ENCODE results near the gene CORO2A. TPM values are rescaled to one million over a fixed set of nuclear protein-coding genes. Genes with fewer than 3 reads are reported as not detected.

CORO2A gene
- total and polyA plus RNA-seq, 11 donors: 0.09 to 2.2 (median 0.22) TPM

DNA sequence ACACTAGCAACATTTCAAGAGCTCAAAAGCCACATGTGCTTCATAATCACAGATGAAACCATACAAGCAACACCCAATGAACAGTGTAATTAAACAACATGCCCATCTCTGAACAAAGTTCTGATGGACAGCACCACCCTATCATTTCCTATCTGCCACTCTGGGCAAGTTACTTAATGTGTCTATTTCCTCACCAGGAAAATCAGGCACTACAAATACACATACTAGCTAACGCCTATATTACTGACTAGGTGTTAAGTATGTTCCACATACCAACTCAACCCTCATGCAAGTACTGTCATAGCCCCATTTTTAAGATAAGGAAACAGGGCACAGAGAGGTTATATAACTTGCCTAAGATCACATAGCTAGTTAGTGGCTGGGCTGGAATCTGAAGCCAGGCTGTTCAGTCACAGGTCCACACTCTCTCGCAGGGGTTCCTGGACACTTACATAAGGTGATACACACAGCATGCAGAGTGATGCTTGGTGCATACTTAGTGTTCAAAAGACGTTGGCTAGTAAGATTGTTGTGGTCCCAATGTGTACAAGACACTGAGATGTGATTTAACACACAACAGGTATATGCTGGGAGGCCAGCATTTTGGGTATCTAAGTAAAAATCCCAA lies 24.2 kb downstream of the CORO2A start:
- H3K9me3 ChIP-seq: no peaks in the 10 kb centered on the region
- DNase-seq: no peak
- peak overlapping the region in 1 of 12 donors; percentile 9 for H3K27ac ChIP-seq
- H3K4me1 ChIP-seq: peaks cover 0 to 16% (median 0%) of the 10 kb centered on the region in 12 donors
- ATAC-seq: no peak
- H3K4me3 ChIP-seq: no peak overlapping the region
- TF ChIP-seq, protein P1, sequence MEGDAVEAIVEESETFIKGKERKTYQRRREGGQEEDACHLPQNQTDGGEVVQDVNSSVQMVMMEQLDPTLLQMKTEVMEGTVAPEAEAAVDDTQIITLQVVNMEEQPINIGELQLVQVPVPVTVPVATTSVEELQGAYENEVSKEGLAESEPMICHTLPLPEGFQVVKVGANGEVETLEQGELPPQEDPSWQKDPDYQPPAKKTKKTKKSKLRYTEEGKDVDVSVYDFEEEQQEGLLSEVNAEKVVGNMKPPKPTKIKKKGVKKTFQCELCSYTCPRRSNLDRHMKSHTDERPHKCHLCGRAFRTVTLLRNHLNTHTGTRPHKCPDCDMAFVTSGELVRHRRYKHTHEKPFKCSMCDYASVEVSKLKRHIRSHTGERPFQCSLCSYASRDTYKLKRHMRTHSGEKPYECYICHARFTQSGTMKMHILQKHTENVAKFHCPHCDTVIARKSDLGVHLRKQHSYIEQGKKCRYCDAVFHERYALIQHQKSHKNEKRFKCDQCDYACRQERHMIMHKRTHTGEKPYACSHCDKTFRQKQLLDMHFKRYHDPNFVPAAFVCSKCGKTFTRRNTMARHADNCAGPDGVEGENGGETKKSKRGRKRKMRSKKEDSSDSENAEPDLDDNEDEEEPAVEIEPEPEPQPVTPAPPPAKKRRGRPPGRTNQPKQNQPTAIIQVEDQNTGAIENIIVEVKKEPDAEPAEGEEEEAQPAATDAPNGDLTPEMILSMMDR (IDR thresholded peaks at IDR 0.05): no peak
- TF ChIP-seq POLR2A (IDR thresholded peaks at IDR 0.05): no peak
- 60 to 79% (median 70%) methylated on average over 2 to 3 of the region's 3 CpGs for WGBS, 4 donors
- H3K27me3 ChIP-seq: no peaks in the 10 kb centered on the region
- intact Hi-C loops (cut with DNase I): no loop called here
- H3K36me3 ChIP-seq: no peaks in the 10 kb centered on the region

DNA sequence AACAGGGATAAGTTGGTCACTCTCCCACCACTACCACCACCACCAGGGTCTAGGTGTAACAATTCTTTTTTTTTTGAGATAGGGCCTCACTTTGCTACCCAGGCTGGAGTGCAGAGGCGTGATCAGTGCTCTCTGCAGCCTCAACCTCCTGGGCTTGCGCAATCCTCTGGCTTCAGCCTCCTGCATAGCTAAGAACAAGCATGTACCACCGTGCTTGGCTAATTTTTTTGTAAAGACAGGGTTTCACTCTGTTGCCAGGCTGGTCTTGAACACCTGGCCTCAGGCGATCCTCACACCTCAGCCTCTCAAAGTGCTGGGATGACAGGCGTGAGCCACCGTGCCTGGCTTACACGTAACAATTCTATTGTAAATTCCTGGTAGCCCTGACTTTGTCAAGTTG lies 27.5 kb downstream of the CORO2A start:
- ATAC-seq (no peak), DNase-seq (no peak)
- no peak for TF ChIP-seq POLR2A (IDR thresholded peaks at IDR 0.05)
- TF ChIP-seq, protein P1 (IDR thresholded peaks at IDR 0.05): no peak
- H3K27me3 ChIP-seq: no peaks in the 10 kb centered on the region
- WGBS, 4 donors: 84 to 93% (median 89%) methylated on average over 7 of the region's 7 CpGs
- peaks cover 0 to 16% (median 0%) of the 10 kb centered on the region in 12 donors for H3K4me1 ChIP-seq
- intact Hi-C loops (cut with DNase I): no loop called here
- H3K36me3 ChIP-seq: no peaks in the 10 kb centered on the region
- no peak overlapping the region for H3K27ac ChIP-seq
- no peaks in the 10 kb centered on the region for H3K9me3 ChIP-seq
- no peak overlapping the region for H3K4me3 ChIP-seq

DNA sequence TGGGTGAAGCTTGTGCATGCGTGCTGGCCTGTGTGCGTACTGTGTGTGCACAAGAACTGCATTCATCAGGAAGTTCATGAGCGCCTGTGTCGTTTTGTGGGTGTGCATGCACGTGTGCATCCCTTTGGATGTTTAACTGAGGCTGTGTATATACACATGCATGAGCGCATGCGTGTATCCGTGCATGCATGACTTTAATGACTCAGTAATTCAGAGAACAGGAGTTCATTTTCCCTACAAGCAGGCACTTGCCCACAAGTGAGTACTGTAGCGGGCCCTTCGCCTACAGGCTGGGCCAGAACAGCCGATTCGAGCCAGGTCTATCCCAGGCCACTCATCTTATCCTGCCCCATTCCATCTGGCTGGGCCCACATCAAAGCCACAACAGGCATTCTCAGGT lies 29.8 kb downstream of the CORO2A start:
- intact Hi-C loops (cut with DNase I): no loop called here

DNA sequence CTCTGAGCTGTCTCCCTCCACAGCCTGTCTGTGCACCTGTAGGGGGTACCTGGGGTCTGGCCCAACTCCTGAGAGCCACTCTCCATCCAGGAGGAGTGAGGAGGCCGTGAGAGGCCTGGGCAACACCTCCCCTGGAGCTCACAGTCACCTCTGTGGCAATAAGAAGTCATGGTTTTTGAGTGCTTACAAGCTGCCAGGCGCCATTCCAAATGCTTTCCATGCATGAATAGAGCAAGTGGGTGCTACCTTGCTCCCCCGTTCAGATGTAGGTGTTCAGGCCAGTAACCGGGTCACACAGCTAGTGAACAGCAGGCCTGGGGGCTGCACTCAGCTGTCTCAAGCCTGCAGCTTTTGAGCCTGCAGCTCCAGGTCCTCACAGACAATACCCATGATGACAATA lies 30.6 kb downstream of the CORO2A start:
- ATAC-seq (no peak), DNase-seq (no peak)
- Histone ChIP-seq H3K27ac (no peak overlapping the region), H3K27me3 (no peaks in the 10 kb centered on the region), H3K4me1 (no peaks in the 10 kb centered on the region), H3K9me3 (no peaks in the 10 kb centered on the region), H3K36me3 (no peaks in the 10 kb centered on the region), H3K4me3 (no peak overlapping the region)
- intact Hi-C loops (cut with DNase I): no loop called here
- WGBS, 4 donors: 83 to 96% (median 86%) methylated on average over 4 of the region's 4 CpGs
- TF ChIP-seq, protein P1 (IDR thresholded peaks at IDR 0.05): no peak
- TF ChIP-seq POLR2A (IDR thresholded peaks at IDR 0.05): no peak

More for the DNA sequence above, 29.8 kb downstream of the CORO2A start:
- DNase-seq (no peak), ATAC-seq (no peak)
- no peaks in the 10 kb centered on the region for H3K4me1 ChIP-seq
- WGBS, 4 donors: 93 to 96% (median 94%) methylated on average over 12 of the region's 12 CpGs
- H3K9me3 ChIP-seq: no peaks in the 10 kb centered on the region
- TF ChIP-seq, protein P1 (IDR thresholded peaks at IDR 0.05): no peak
- TF ChIP-seq POLR2A (IDR thresholded peaks at IDR 0.05): no peak
- no peak overlapping the region for H3K4me3 ChIP-seq
- no peak overlapping the region for H3K27ac ChIP-seq
- no peaks in the 10 kb centered on the region for H3K36me3 ChIP-seq
- no peaks in the 10 kb centered on the region for H3K27me3 ChIP-seq

Data from heart left ventricle (tissue), 16 donors.